ENCODE measurements around the gene LRRFIP1. TPM values are rescaled to one million over a fixed set of nuclear protein-coding genes. Genes with fewer than 3 reads are reported as not detected.

The LRRFIP1 gene
- total and polyA plus RNA-seq, 2 of the 13 experiments (the other 11 are each of a cell fraction or from before 2014, with no cell fraction given) = 15.9 to 40.5 TPM

DNA sequence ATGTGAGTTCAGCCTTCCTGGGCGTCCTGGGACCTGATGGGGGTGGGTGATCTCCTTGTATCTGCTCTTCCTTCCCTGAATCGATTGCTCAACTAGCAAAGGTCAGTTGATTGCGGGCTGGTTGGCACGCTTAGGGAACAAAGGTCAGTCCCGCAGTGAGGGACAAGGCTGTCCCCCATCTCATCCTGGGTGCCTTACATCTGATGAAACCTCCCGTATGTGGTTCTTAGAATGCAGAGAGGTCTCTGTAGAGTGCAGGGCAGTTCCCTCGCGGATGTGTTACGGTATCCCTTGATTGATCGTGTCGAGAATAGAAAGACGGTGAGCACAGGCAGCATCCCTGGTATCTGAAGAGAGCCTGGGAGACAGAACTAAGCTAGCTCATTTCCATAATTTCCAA, 114.8 kb downstream of the LRRFIP1 start (continued):
- peak; percentile 56; the same call in 1 of the 2 replicates for TF ChIP-seq KDM1A (CRISPR knock-in tag; IDR thresholded peaks at IDR 0.05)
- no peak for TF ChIP-seq ZNF562 (CRISPR knock-in tag; IDR thresholded peaks at IDR 0.05; ENCODE audit: borderline replicate concordance)
- TF ChIP-seq, protein P1, sequence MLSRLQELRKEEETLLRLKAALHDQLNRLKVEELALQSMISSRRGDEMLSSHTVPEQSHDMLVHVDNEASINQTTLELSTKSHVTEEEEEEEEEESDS (CRISPR knock-in tag; IDR thresholded peaks at IDR 0.05; ENCODE audit: borderline replicate concordance) = no peak
- TF ChIP-seq SNRNP70 (IDR thresholded peaks at IDR 0.05; ENCODE audit: low read depth, low read length) = no peak
- no peak for TF ChIP-seq TOE1 (CRISPR knock-in tag; IDR thresholded peaks at IDR 0.05)
- TF ChIP-seq, protein P2, sequence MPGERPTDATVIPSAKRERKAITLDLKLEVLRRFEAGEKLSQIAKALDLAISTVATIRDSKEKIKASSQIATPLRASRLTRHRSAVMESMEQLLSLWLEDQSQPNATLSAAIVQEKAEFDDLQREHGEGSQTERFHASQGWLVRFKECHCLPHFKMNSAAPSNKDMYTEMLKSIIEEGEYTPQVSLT (CRISPR knock-in tag; IDR thresholded peaks at IDR 0.05; ENCODE audit: borderline replicate concordance, low read depth) = no peak
- TF ChIP-seq, protein P3, sequence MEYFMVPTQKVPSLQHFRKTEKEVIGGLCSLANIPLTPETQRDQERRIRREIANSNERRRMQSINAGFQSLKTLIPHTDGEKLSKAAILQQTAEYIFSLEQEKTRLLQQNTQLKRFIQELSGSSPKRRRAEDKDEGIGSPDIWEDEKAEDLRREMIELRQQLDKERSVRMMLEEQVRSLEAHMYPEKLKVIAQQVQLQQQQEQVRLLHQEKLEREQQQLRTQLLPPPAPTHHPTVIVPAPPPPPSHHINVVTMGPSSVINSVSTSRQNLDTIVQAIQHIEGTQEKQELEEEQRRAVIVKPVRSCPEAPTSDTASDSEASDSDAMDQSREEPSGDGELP (IDR thresholded peaks at IDR 0.05; ENCODE audit: borderline replicate concordance, low read depth) = peak; percentile 34; the same call in 1 of the 2 replicates
- TF ChIP-seq, protein P4, sequence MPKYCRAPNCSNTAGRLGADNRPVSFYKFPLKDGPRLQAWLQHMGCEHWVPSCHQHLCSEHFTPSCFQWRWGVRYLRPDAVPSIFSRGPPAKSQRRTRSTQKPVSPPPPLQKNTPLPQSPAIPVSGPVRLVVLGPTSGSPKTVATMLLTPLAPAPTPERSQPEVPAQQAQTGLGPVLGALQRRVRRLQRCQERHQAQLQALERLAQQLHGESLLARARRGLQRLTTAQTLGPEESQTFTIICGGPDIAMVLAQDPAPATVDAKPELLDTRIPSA (CRISPR knock-in tag; IDR thresholded peaks at IDR 0.05; ENCODE audit: borderline replicate concordance) = no peak
- TF ChIP-seq, protein P5, sequence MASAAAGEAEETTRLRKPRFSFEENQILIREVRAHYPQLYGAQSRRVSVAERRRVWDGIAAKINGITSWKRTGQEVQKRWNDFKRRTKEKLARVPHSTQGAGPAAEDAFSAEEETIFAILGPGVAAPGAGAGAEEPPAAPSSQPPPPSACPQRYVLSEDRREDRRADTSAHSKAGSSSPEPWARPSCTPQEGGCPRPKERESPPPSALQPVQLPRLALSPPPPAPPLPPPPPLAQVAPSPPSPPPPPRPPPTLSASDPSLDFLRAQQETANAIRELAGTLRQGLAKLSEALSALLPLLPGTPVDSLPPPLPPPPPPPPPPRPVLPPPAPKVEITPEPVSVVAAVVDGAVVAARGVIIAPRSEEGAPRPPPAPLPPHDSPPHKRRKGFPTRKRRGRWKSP (CRISPR knock-in tag; IDR thresholded peaks at IDR 0.05) = peak; percentile 50; the same call in 1 of the 2 replicates
- no peak for TF ChIP-seq AGO1 (IDR thresholded peaks at IDR 0.05; ENCODE audit: low read depth, low read length, poor library complexity, severe bottlenecking)
- TF ChIP-seq ZNF883 (CRISPR knock-in tag; IDR thresholded peaks at IDR 0.05; ENCODE audit: not compliant biosample characterization) = no peak
- TF ChIP-seq, protein P6, sequence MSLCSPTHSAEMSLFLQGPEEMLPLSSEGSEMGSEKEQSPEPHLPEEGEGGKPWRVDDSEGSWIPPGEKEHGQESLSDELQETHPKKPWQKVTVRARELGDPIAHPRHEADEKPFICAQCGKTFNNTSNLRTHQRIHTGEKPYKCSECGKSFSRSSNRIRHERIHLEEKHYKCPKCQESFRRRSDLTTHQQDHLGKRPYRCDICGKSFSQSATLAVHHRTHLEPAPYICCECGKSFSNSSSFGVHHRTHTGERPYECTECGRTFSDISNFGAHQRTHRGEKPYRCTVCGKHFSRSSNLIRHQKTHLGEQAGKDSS (CRISPR knock-in tag; IDR thresholded peaks at IDR 0.05; ENCODE audit: borderline replicate concordance, low read depth) = peak; percentile 65; the same call in 1 of the 2 replicates
- peak; percentile 96 for TF ChIP-seq CEBPG (CRISPR knock-in tag; IDR thresholded peaks at IDR 0.05)
- TF ChIP-seq ZNF569 (CRISPR knock-in tag; IDR thresholded peaks at IDR 0.05; ENCODE audit: borderline replicate concordance) = no peak
- peak; percentile 93; the same call in 1 of the 2 replicates for TF ChIP-seq AHR (CRISPR knock-in tag; IDR thresholded peaks at IDR 0.05)
- TF ChIP-seq ZNF878 (CRISPR knock-in tag; IDR thresholded peaks at IDR 0.05) = no peak
- TF ChIP-seq, protein P7, sequence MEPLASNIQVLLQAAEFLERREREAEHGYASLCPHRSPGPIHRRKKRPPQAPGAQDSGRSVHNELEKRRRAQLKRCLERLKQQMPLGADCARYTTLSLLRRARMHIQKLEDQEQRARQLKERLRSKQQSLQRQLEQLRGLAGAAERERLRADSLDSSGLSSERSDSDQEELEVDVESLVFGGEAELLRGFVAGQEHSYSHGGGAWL (CRISPR knock-in tag; IDR thresholded peaks at IDR 0.05) = no peak
- peak; percentile 75 for TF ChIP-seq IRF2 (CRISPR knock-in tag; IDR thresholded peaks at IDR 0.05)
- no peak for TF ChIP-seq TGIF2 (CRISPR knock-in tag; IDR thresholded peaks at IDR 0.05)
- no peak for TF ChIP-seq ZNF441 (CRISPR knock-in tag; IDR thresholded peaks at IDR 0.05; ENCODE audit: borderline replicate concordance)
- TF ChIP-seq ZBTB7A (CRISPR knock-in tag; IDR thresholded peaks at IDR 0.05) = no peak
- 0 out of 2 replicates have a peak, but pooled peaks have one; percentile 50 for TF ChIP-seq CC2D1A (CRISPR knock-in tag; IDR thresholded peaks at IDR 0.05)
- TF ChIP-seq, protein P8, sequence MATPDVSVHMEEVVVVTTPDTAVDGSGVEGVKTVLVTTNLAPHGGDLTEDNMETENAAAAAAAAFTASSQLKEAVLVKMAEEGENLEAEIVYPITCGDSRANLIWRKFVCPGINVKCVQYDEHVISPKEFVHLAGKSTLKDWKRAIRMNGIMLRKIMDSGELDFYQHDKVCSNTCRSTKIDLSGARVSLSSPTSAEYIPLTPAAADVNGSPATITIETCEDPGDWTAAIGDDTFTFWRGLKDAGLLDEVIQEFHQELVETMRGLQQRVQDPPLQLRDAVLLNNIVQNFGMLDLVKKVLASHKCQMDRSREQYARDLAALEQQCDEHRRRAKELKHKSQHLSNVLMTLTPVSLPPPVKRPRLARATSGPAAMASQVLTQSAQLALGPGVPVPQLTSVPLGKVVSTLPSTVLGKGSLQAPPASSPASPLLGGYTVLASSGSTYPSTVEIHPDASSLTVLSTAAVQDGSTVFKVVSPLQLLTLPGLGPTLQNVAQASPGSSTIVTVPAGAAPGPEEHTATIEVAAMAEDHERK (CRISPR knock-in tag; IDR thresholded peaks at IDR 0.05; ENCODE audit: low read depth) = no peak

Measured in HepG2 (cell line).